PFSK-1 (cell line): ENCODE results near the gene OR4B1.

Source experiments
- POLR2AphosphoS5 ChIP-seq: IDR thresholded peaks from 2 replicates; pipeline ENCODE4 v1.6.1; 2012; ENCODE audit warnings: low read depth, mild to moderate bottlenecking, control low read depth, low read length, moderate library complexity
- SIN3A ChIP-seq: IDR thresholded peaks from 2 replicates; pipeline ENCODE4 v1.6.1; 2012; ENCODE audit warnings: mild to moderate bottlenecking, low read length, moderate library complexity, borderline replicate concordance; ENCODE audit not compliant: insufficient read depth
- TAF1 ChIP-seq: IDR thresholded peaks from 2 replicates; pipeline ENCODE4 v1.6.1; 2012; ENCODE audit warnings: low read length, control low read depth, borderline replicate concordance; ENCODE audit not compliant: insufficient read depth
- TF ChIP-seq, protein P1 (sequence below), 2 experiments: IDR thresholded peaks; 2 replicates each; pipeline versions ENCODE4 v1.6.1 to v1.8.0; 2011 to 2012; ENCODE audit warnings: low read depth in 2 of 2, low read length in 2 of 2, control low read depth in 1 of 2, inconsistent platforms in 1 of 2, mild to moderate bottlenecking in 1 of 2, moderate library complexity in 1 of 2; ENCODE audit not compliant: insufficient read depth in 1 of 2

DNA sequence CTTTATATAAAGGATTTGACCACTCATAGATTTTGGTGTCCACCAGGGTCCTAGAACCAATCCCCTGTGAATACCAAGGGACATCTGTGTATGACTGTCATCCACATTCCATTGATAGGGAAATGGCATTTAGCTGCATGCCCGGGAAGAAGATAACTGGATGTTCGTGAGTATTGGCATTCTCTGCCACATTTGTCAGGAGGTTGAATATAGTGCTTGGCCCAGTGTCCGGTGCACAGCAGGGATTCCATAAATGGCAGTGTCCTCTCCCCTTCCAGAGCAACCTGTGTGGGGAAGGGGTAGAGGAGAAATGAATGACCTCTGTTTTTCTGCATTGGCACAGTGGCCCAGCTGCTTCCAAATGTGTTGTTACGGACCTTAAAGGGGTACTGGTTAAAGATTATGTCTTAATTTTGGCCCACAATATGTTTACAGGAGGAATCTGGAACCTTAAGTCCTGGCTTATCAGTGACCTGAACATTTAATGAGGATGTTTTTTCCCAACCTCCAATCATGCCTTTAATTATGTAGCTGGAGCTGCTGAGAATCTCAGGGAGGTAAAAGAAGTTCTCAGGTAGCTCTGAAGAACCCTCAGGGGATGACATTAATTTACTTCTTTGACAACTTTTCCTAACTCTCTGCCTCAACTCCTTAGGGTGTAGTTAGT lies 33.6 kb upstream of the OR4B1 start:
- no peak for TF ChIP-seq TAF1
- no peak for TF ChIP-seq SIN3A
- TF ChIP-seq, protein P1, sequence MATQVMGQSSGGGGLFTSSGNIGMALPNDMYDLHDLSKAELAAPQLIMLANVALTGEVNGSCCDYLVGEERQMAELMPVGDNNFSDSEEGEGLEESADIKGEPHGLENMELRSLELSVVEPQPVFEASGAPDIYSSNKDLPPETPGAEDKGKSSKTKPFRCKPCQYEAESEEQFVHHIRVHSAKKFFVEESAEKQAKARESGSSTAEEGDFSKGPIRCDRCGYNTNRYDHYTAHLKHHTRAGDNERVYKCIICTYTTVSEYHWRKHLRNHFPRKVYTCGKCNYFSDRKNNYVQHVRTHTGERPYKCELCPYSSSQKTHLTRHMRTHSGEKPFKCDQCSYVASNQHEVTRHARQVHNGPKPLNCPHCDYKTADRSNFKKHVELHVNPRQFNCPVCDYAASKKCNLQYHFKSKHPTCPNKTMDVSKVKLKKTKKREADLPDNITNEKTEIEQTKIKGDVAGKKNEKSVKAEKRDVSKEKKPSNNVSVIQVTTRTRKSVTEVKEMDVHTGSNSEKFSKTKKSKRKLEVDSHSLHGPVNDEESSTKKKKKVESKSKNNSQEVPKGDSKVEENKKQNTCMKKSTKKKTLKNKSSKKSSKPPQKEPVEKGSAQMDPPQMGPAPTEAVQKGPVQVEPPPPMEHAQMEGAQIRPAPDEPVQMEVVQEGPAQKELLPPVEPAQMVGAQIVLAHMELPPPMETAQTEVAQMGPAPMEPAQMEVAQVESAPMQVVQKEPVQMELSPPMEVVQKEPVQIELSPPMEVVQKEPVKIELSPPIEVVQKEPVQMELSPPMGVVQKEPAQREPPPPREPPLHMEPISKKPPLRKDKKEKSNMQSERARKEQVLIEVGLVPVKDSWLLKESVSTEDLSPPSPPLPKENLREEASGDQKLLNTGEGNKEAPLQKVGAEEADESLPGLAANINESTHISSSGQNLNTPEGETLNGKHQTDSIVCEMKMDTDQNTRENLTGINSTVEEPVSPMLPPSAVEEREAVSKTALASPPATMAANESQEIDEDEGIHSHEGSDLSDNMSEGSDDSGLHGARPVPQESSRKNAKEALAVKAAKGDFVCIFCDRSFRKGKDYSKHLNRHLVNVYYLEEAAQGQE (IDR thresholded peaks at IDR 0.05; ENCODE audit: insufficient read depth in 1 of 2, low read depth in 2 of 2, low read length in 2 of 2), result no peak
- no peak for TF ChIP-seq POLR2AphosphoS5
